ENCODE measurements around the gene PPP2R3B. TPM values are rescaled to one million over a fixed set of nuclear protein-coding genes. Genes with fewer than 3 reads are reported as not detected.

Gene PPP2R3B
- total RNA-seq, 4 donors from 2014 or later: 9.7 to 15.2 (median 12.3) TPM

DNA sequence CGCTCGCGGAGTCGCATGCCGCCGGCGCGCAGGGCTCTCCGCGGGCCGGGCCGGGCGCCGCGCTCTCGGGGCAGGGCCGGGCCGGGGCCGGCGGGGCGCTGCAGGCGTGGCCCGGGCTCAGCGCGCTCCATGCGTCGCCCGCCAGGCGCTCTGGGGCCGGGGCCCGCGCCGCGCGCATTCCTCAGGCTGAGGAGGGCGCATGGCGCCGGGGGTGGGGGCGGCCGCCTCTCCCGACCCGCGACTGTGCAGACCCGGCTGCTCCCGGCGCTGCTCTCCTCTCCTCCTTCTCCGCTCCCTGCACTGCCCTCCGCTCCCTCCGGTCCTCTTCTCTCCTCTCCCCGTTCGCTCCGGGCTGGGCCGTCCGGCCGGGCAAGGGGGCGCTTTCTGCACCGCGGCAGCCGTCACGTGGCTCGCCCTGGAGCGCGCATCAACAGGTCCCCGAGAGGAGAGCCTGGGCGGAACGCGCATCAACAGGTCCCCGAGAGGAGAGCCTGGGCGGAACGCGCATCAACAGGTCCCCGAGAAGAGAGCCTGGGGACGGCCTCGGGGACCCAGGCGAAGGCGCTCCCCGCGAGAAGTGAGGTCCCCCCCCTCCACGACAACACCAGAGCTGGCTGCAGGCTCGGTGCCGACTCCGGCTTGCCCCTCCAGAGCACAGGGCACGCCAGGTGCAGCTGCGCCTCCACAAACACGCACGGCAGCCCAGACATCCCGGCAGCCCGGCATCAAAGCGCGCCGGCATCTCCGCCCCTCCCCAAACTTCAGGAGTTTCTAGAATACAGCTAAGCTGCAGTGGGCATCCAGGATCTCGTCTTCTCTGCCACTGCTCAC, 12.9 kb downstream of the PPP2R3B start:
- Histone ChIP-seq H3K27ac (no peak overlapping the region), H3K9me3 (no peaks in the 10 kb centered on the region), H3K4me3 (replicated peaks in 1 of 3) (no peak overlapping the region), H3K36me3 (no peaks in the 10 kb centered on the region), H3K27me3 (peaks cover 5% of the 10 kb centered on the region), H3K4me1 (peaks cover 0 to 17% of the 10 kb centered on the region in 2 donors)
- peak; percentile 43 to 44 for DNase-seq
- intact Hi-C loops (cut with DNase I): no loop called here
- 0% methylated on average over 25 to 32 of the region's 93 CpGs for WGBS, 2 donors
- TF ChIP-seq, protein P1, sequence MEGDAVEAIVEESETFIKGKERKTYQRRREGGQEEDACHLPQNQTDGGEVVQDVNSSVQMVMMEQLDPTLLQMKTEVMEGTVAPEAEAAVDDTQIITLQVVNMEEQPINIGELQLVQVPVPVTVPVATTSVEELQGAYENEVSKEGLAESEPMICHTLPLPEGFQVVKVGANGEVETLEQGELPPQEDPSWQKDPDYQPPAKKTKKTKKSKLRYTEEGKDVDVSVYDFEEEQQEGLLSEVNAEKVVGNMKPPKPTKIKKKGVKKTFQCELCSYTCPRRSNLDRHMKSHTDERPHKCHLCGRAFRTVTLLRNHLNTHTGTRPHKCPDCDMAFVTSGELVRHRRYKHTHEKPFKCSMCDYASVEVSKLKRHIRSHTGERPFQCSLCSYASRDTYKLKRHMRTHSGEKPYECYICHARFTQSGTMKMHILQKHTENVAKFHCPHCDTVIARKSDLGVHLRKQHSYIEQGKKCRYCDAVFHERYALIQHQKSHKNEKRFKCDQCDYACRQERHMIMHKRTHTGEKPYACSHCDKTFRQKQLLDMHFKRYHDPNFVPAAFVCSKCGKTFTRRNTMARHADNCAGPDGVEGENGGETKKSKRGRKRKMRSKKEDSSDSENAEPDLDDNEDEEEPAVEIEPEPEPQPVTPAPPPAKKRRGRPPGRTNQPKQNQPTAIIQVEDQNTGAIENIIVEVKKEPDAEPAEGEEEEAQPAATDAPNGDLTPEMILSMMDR (IDR thresholded peaks at IDR 0.05): no peak
- no peak for TF ChIP-seq POLR2A (IDR thresholded peaks at IDR 0.05)

DNA sequence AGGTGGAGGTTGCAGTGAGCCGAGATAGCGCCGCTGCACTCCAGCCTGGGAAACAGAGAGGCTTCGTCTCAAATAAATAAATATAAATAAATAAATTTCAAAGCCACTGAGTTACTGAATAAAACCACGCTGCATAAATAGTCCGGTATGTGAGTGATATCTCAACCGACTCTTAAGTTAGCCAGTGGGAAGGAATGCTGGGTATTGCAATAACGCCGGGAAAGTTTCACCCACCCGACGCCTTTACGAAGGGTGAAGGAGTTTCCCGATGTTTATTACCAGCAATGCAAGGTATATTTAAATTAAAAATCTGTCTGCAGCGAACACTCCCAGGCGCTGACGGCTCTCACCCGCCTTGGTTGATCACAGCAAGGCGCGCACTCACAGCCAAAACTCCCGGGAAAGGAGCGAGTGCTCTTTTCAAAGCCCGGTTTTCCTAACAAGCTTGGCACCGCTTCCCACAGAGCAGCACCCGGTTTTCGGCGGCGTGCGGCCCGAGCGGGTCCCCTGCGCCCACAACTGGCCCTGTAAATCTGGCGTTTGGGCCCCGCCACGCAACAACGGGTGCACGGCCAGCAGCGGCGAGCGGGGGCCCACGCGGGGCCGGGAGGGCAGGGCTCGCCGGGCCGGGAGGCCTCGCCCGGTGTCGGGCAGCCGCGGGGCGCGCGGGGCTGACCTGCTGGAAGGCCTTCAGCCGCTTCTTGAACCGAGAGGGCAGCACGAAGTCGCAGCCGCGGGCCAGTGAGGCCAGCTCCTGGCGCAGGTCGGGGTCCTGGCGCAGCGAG, 13.7 kb downstream of the PPP2R3B start:
- Histone ChIP-seq H3K4me3 (replicated peaks in 1 of 3) (no peak overlapping the region), H3K4me1 (peaks cover 0 to 17% of the 10 kb centered on the region in 2 donors), H3K36me3 (no peaks in the 10 kb centered on the region), H3K27me3 (peaks cover 5% of the 10 kb centered on the region), H3K27ac (no peak overlapping the region), H3K9me3 (no peaks in the 10 kb centered on the region)
- no peak for DNase-seq
- TF ChIP-seq, protein P1 (IDR thresholded peaks at IDR 0.05): no peak
- no peak for TF ChIP-seq POLR2A (IDR thresholded peaks at IDR 0.05)
- intact Hi-C loops (cut with DNase I): no loop called here
- WGBS, 2 donors: 33 to 38% methylated on average over 16 to 17 of the region's 63 CpGs

DNA sequence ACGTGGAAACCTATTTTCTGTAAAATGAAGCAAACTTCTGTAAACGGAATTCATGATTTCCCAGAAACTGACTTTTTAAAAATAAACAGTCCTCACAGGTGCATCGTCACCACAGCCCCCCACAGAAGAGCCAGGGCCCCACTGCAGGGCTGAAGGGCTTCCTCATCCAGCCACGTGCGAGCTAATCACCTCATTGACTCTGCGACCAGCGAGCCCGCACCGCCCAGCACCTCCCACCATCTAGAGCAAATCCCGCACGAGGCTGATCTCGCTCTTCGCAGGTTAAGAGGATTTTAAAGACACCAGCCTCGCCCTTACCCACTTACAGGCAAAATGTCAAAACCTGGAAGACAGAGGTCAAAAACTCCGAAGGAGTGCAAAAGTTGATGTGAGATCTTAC, 14.8 kb downstream of the PPP2R3B start:
- Histone ChIP-seq H3K4me3 (replicated peaks in 1 of 3) (no peak overlapping the region), H3K27me3 (peaks cover 5% of the 10 kb centered on the region), H3K9me3 (no peaks in the 10 kb centered on the region), H3K27ac (no peak overlapping the region), H3K36me3 (no peaks in the 10 kb centered on the region), H3K4me1 (peaks cover 0 to 17% of the 10 kb centered on the region in 2 donors)
- TF ChIP-seq POLR2A (IDR thresholded peaks at IDR 0.05): no peak
- TF ChIP-seq, protein P1 (IDR thresholded peaks at IDR 0.05): no peak
- intact Hi-C loops (cut with DNase I): no loop called here
- 90 to 91% methylated on average over 15 of the region's 15 CpGs for WGBS, 2 donors
- no peak for DNase-seq

DNA sequence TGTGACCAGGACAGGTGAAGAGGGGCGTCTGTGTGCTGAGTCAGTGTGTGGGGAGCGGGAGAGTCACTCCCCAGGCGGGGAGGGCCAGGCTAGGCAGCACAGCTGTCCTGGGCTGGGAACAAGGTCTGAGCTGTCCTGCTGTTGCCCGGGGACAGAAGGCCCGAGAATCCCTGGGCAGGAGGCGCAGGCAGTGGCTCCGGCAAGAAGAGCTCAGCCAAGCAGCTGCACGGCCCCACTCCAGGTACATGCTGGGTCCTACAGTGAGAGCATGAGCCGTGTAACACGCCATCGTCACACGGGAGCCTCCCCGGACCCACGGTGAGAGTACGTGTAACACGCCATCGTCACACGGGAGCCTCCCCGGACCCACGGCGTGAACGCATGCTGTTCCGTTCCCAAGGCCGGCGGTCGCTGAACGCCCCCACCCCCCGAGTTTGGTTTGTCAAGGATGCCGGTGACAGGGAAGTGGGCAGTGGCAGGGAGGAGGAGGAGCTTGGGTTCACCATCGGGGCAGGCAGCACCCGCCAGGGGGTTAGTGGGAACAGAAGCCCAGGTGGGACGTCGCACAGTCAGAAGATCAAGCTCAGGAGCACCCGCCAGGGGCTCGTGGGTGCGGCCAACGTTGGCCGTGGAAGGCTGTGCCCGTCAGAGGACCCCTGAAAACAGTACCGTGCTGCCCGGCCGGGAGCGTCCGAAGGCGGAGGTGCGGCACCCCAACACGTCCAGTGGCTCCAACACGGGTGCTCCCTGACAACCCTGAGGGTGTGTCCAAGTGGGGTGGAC, 15.6 kb downstream of the PPP2R3B start:
- Histone ChIP-seq H3K4me3 (replicated peaks in 1 of 3) (no peak overlapping the region), H3K36me3 (no peaks in the 10 kb centered on the region), H3K27ac (no peak overlapping the region), H3K27me3 (peaks cover 5% of the 10 kb centered on the region), H3K9me3 (no peaks in the 10 kb centered on the region), H3K4me1 (peaks cover 0 to 17% of the 10 kb centered on the region in 2 donors)
- no peak for DNase-seq
- 93 to 95% methylated on average over 41 to 47 of the region's 48 CpGs for WGBS, 2 donors
- intact Hi-C loops (cut with DNase I): no loop called here
- no peak for TF ChIP-seq POLR2A (IDR thresholded peaks at IDR 0.05)
- TF ChIP-seq, protein P1 (IDR thresholded peaks at IDR 0.05): no peak
